ENCODE data around the gene NFKB1.
A peak's percentile ranks its signal among the peaks of the same experiment; 100 is the strongest.
"Not testable (repeated sequence)": the region's sequence is repeated elsewhere in the genome, so short reads cannot be mapped to it uniquely, and the experiment has no call there.

Gene NFKB1

DNA sequence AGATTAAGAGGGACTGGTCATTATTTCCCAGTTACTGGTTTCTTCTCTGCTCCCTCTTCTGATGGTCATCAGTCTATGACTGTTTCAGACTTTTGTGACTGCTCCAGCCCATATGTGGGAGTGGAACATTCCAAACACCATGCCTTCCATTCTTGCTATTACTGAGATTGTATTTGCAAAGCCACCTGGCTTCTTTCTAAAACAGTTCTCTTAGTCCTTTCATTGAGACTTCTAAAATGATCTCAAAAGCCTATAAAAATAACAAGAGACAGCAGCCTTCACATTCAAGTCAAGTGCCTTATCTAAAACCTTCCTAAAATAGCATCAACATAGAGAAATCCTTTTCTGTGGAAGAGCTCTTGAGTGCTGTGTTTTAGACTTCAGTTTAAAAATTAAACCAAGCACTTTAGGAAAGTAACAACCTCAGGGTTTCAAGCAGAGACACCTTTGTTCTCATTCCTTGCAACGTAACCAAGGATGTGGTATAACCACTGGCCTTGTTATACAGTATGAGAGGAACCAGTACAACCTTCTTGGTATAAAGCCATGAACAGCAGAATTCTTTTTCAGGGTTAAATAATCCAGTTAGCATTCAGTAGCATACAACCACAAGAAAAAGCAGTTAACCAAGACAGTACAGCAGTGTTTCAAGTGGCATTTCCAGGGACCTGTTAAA is 97.1 kb downstream of the NFKB1 start:
- no peak for DNase-seq (ENCODE audit: low read depth in 2 of 2)

DNA sequence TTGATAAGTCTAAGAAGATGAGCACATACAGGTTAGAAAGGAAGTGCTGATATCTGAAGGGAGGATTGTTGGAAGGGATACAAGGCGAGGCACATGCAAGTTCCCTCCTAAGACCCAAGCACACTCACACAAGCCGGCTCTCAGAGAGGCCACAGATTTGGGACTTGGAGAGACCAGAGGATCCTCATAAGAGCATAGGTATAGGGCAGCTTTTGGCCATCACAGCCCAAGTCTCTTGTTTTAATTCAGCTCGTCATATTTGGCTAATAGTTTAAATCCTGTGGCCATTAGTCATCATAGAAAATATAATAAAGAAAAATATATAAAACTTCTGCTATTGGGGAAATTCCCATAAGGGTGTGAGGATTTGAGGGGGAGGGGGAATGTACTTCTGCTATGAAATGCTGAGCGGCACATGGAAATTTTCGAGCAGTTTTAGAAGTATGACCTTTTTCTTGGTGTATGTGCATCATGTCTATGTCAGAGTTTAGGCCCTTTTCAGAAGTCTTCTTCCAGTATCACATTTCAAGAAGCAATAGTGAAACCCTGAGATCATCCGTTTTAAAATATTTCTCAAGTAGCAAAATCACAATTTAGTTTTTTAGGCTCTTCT is 97.7 kb downstream of the NFKB1 start:
- DNase-seq (ENCODE audit: low read depth in 2 of 2) = no peak

DNA sequence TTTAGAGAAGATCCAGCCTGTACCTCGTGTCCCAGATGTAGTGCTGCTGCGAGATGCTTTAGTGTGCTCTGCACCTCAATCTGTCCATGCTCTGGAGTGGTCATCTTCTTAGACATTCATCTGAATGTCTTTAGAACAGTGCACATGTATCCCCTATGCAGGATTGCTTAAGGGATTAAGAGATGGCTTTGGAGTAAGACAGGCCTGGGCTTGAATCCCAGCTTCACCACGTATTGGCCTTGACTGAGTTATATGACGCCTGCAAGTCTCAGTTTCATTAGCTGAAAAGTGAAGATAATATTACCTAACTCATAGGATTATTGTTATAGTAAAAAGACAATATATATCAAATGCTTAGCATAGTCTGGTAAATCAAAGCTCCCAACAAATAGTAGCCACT is 98.3 kb downstream of the NFKB1 start:
- DNase-seq (ENCODE audit: low read depth in 2 of 2) = no peak

DNA sequence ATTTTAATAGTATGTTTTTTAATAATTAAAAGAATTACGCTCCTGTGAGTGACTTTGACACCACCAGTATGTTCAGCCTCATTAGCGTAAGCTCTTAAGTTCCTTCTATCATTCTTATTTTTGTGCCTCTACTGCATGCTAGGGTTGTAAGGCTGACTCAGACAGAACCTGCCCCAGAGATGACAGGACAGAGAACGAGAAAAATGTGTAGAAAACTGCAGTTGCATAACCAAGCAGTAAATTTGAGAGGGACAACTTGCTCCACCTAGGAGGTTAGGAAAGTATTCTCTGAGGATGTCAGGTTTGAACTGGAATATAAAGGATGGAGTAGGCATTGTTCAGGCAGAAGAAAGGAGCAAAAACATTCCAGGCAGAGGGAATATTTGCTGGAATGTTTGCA is 98.7 kb downstream of the NFKB1 start:
- no peak for DNase-seq (ENCODE audit: low read depth in 2 of 2)

GRCh38 chr4:102600689-102601088 is 99.5 kb downstream of the NFKB1 start:
- DNase-seq (ENCODE audit: low read depth in 2 of 2) = no peak

DNA sequence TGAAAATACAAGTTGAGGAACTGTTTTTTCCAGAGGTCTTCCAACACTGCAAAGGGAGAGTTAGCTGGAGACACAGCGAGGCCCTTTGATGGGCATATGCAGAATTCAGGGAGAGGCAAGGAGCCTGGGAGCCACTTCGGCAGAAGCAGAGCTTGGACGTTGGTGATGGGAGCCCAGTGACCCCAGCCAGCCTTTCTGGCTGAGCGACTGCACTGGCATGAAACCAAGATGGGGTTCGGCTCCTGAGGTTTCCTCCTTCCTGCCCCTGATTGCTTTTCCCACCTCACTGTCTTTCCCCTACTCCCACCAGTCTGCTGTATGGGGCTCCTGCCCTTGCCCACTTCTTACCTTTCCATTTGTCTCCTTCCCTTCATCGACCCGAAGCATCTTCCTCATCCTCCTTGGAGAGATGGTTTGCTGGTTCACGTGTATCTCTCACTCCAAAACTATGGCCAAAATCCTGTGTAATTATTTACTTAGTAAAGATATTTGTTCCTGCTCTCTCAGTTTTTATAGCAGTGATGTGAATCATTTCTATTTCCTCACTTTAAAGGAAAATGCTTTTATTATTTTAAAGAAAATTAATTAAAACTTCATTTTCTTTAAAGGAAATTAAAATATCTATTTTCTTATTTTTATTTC is 100.5 kb downstream of the NFKB1 start:
- no peak for DNase-seq (ENCODE audit: low read depth in 2 of 2)

DNA sequence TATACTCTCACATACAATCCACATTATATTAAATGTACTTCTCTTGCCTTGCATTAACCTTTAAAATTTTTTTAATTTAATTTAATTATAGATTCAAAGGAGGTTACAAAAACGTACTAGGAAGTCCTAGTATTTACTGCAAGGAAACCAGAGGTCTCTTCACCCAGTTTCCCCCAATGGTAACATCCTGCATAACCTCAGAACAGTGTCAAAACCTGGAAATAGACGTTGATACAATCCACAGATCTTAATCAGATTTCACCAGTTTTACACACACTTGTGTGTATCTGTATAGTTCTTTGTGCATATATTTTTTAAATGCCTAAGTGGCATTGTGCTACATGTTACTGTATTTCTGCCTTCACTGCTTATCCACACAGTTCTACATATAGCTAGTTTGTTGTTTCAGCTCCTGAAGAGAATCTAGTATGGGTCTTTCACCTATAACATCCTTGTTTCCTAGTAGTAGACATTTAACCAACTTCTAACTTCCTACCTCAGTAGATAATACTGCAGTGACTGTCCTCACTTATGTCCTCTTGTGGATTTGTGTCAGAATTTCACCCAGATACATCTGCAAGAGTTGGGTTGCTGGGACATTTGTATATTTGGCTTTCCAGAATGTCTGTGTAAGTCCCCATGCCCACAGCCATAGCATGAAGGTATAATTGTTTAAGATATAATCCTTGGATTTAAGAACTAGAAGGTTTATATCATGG is 103.2 kb downstream of the NFKB1 start:
- DNase-seq (ENCODE audit: low read depth in 2 of 2) = no peak

GRCh38 chr4:102606261-102606660 is 105.1 kb downstream of the NFKB1 start:
- DNase-seq (ENCODE audit: low read depth in 2 of 2) = no peak

DNA sequence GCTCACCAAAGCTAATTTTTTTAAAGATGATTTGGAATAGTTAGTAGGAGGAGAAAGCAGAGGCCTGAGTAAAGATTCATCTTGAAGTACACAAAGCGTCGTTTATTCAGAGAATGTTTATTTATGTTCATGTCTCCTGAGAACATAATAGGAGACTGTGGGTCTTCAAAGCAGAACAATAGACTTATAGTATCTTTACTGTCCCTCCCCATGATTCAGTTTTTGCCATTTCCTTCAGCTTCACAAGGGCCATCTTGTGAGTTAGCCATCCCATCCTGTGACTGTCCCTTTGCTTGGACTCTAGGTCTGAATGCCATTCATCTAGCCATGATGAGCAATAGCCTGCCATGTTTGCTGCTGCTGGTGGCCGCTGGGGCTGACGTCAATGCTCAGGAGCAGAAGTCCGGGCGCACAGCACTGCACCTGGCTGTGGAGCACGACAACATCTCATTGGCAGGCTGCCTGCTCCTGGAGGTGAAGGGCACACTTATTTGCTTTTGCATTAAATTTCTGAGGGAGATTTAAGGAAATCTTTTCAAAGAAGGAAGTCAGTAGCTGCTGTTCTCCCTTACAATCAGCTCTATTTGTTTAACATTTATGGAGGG is 105.8 kb downstream of the NFKB1 start:
- no peak for DNase-seq (ENCODE audit: low read depth in 2 of 2)

- no peak for DNase-seq (ENCODE audit: low read depth in 2 of 2)
Measured at GRCh38 chr4:102608190-102608589, 107.0 kb downstream of the NFKB1 start.

GRCh38 chr4:102610007-102610406 is 108.8 kb downstream of the NFKB1 start:
- DNase-seq (ENCODE audit: low read depth in 2 of 2) = no peak

DNA sequence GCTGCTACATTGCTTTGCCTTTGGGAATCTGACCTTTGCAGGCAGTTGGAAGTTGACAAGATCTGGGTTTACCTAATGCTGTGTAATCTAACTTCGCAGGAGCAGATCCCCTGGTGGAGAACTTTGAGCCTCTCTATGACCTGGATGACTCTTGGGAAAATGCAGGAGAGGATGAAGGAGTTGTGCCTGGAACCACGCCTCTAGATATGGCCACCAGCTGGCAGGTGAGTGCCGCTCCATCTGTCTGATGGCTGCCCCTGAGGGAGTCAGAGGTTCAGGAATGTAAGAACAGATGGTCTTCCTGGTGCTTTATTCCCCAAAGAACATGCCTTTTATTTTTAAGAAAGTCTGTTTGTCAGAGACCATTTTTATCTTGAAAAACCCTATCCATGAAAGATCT is 109.3 kb downstream of the NFKB1 start:
- no peak for DNase-seq (ENCODE audit: low read depth in 2 of 2)

DNA sequence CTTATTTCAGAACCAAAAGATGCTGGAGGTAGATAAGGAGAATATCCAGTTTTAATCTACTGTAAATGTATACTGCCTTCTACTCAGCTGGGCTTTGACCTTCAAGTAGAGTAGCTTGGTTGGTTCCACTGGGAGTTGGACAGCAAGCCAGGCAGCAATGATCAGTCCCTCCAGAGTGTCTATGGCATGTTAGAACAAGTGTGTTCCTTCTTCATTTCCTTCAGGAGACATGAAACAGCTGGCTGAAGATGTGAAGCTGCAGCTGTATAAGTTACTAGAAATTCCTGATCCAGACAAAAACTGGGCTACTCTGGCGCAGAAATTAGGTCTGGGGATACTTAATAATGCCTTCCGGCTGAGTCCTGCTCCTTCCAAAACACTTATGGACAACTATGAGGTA is 111.1 kb downstream of the NFKB1 start:
- no peak for DNase-seq (ENCODE audit: low read depth in 2 of 2)

DNA sequence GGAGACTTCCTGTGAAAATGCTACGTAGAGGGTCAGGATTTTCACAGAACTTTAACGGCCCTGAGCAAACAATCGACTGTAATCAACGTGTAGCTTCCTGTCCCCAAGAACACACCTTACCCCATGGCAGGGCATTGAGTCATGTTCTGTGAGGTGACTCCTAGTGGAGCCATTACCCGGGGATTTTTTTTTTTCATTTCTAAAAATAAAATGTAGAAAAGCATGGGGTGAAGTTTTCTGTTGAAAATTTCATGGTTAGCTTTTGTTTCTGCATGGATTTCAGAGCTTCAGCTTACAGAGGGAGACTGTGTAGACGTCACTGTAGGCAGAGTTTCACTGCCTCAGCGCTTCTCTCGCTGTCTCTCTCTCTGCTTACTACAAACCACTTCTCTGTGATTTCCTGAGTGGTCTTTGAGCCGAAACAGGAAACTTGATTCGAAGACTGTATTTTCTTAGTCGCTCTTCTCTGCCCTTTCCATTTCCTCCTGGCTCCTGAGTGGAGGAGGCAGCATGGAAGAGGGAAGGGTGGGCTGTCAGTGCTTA is 111.7 kb downstream of the NFKB1 start:
- DNase-seq (ENCODE audit: low read depth in 2 of 2) = no peak

- no peak for DNase-seq (ENCODE audit: low read depth in 2 of 2)
Measured at GRCh38 chr4:102614801-102615200, 113.6 kb downstream of the NFKB1 start.

- DNase-seq (ENCODE audit: low read depth in 2 of 2) = no peak
Measured at GRCh38 chr4:102616636-102617035, 115.5 kb downstream of the NFKB1 start.

- not testable (repeated sequence) for DNase-seq (ENCODE audit: low read depth in 2 of 2)
Measured at GRCh38 chr4:102619021-102619420, 117.9 kb downstream of the NFKB1 start.

DNA sequence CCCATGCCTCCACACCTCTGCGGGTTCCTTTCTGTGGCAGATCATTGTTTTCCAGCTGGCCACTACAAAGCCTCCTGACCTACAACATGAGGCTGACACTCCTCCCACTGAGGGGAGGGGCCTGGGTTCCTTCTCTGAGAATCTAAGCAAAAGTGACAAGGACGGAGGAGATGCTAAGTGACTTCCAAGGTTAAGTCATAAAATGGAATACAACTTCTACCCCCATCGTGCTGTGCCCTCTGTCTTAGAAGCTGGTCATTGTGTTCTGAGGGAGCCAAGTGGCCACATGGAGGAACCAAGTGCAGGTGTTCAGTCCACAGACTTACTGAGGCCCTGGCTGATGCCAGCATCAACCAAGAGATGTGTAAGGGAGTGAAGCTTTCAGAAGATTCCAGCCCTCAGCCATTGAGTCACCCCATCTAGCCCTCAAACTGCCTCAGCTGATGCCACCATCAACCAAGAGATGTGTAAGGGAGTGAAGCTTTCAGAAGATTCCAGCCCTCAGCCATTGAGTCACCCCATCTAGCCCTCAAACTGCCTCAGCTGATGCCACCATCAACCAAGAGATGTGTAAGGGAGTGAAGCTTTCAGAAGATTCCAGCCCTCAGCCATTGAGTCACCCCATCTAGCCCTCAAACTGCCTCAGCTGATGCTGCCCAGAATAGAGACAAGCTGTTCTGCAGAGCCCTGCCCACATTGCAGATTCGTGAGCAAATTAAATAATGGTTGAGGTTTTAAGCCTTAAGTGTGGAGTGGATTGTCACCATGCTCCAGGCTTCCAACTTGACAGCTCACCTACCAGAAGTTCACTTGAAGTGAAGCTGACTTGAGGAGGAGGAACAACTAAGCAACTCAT is 118.8 kb downstream of the NFKB1 start:
- DNase-seq (ENCODE audit: low read depth in 2 of 2) = not testable (repeated sequence)

- DNase-seq (ENCODE audit: low read depth in 2 of 2) = peak; percentile 74 to 77
Measured at GRCh38 chr4:102620697-102621497, 119.7 kb downstream of the NFKB1 start.

DNA sequence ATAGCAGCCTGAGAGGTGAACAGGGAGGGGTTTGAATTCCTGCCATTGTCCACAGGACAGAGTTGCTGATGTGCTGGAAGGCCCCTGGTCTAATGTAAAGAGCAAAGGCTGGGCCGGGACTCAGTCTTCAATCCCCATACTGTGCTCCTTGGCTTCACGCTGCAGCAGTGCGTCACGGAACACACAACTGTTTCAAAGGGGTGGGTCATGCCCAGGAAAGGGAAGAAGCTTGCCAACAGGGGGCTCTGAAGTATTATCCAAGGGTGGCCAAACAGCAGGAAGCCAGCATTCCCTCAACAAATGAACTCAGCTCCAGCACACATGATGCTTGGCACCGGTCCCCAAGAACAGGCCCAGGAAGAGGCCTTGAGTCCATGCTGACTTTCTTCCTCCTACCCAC is 122.5 kb downstream of the NFKB1 start:
- peak in 1 of 2 experiments; percentile 40 for DNase-seq (ENCODE audit: low read depth in 2 of 2)
